HepG2 (cell line): ENCODE results near the gene EBP. TPM values are rescaled to one million over a fixed set of nuclear protein-coding genes. Genes with fewer than 3 reads are reported as not detected.

ENCODE experiments used
- ARHGAP35 ChIP-seq: sonication (generic); formaldehyde crosslinking; IDR thresholded peaks from 2 replicates; pipeline ENCODE4 v1.9.0; 2022; ENCODE audit warnings: mild to moderate bottlenecking, inconsistent platforms, moderate library complexity, missing genetic modification reagents, borderline replicate concordance
- ARID2 ChIP-seq: sonication (generic); formaldehyde crosslinking; IDR thresholded peaks from 2 replicates; pipeline ENCODE4 v1.8.1; 2022; ENCODE audit warnings: mild to moderate bottlenecking, missing genetic modification reagents, borderline replicate concordance
- HDAC1 ChIP-seq: sonication (generic); formaldehyde crosslinking; IDR thresholded peaks from 2 replicates; pipeline ENCODE4 v1.5.1; 2020; ENCODE audit warnings: mild to moderate bottlenecking, missing genetic modification reagents
- HDAC2 ChIP-seq: sonication (generic); formaldehyde crosslinking; IDR thresholded peaks from 2 replicates; pipeline ENCODE4 v1.4.0; 2020; ENCODE audit warnings: missing genetic modification reagents
- HMGXB3 ChIP-seq: sonication (generic); formaldehyde crosslinking; IDR thresholded peaks from 2 replicates; pipeline ENCODE4 v1.4.0; 2020; ENCODE audit warnings: missing genetic modification reagents, borderline replicate concordance
- KAT2B ChIP-seq: fragments of 150-350 bp; IDR thresholded peaks from 2 replicates; pipeline ENCODE4 v1.6.1; 2014; ENCODE audit warnings: low read depth, low read length, borderline replicate concordance
- MLLT10 ChIP-seq: sonication (generic); formaldehyde crosslinking; IDR thresholded peaks from 2 replicates; pipeline ENCODE4 v1.4.0; 2020; ENCODE audit warnings: missing genetic modification reagents
- MXD4 ChIP-seq: IDR thresholded peaks from 2 replicates; pipeline ENCODE4 v1.6.1; 2016; ENCODE audit warnings: mild to moderate bottlenecking, missing biosample characterization, missing genetic modification reagents
- NCOA5 ChIP-seq: sonication (generic); formaldehyde crosslinking; IDR thresholded peaks from 2 replicates; pipeline ENCODE4 v1.4.0; 2020; ENCODE audit warnings: missing genetic modification reagents
- RNF2 ChIP-seq: fragments of 450-650 bp; conservative IDR thresholded peaks from 2 replicates; pipeline ENCODE4 v1.6.1; 2016; ENCODE audit warnings: low read depth
- TEAD3 ChIP-seq: optimal IDR thresholded peaks from 2 replicates; pipeline ENCODE3; 2016; ENCODE audit warnings: borderline replicate concordance
- THAP7 ChIP-seq: sonication (generic); formaldehyde crosslinking; IDR thresholded peaks from 2 replicates; pipeline ENCODE4 v1.8.1; 2023; ENCODE audit warnings: mild to moderate bottlenecking, missing genetic modification reagents
- ZBTB14 ChIP-seq: sonication (generic); formaldehyde crosslinking; IDR thresholded peaks from 2 replicates; pipeline ENCODE4 v1.4.0; 2020; ENCODE audit warnings: missing genetic modification reagents
- ZNF280B ChIP-seq: sonication (generic); formaldehyde crosslinking; IDR thresholded peaks from 2 replicates; pipeline ENCODE4 v1.5.0; 2020; ENCODE audit warnings: missing genetic modification reagents, mild to moderate bottlenecking, borderline replicate concordance
- ZNF292 ChIP-seq: sonication (generic); formaldehyde crosslinking; IDR thresholded peaks from 2 replicates; pipeline ENCODE4 v1.8.1; 2022; ENCODE audit warnings: mild to moderate bottlenecking, low read depth, missing genetic modification reagents, borderline replicate concordance
- ZNF331 ChIP-seq: sonication (generic); formaldehyde crosslinking; IDR thresholded peaks from 2 replicates; pipeline ENCODE4 v1.4.0; 2020; ENCODE audit warnings: missing genetic modification reagents
- ZNF335 ChIP-seq: sonication (generic); formaldehyde crosslinking; IDR thresholded peaks from 2 replicates; pipeline ENCODE4 v1.4.0; 2020; ENCODE audit warnings: missing genetic modification reagents
- ZNF432 ChIP-seq: sonication (generic); formaldehyde crosslinking; IDR thresholded peaks from 2 replicates; pipeline ENCODE4 v1.5.0; 2020; ENCODE audit warnings: missing genetic modification reagents, mild to moderate bottlenecking, borderline replicate concordance
- ZNF552 ChIP-seq: sonication (generic); formaldehyde crosslinking; IDR thresholded peaks from 2 replicates; pipeline ENCODE4 v1.9.0; 2022; ENCODE audit warnings: missing genetic modification reagents, mild to moderate bottlenecking, borderline replicate concordance
- ZNF672 ChIP-seq: sonication (generic); formaldehyde crosslinking; IDR thresholded peaks from 2 replicates; pipeline ENCODE4 v1.8.1; 2022; ENCODE audit warnings: missing genetic modification reagents
- ZNF784 ChIP-seq: sonication (generic); formaldehyde crosslinking; IDR thresholded peaks from 2 replicates; pipeline ENCODE4 v1.5.1; 2020; ENCODE audit warnings: missing genetic modification reagents, mild to moderate bottlenecking, borderline replicate concordance
- polyA plus RNA-seq, 8 experiments: library from polyadenylated mRNA; depleted of rRNA in 3 of 8; stranded (reverse) in 7 of 8; unstranded in 1 of 8; fragments of >200 nt; fragmentation: Illumina TruSeq in 4 of 8; extraction: Trizol in 4 of 8; gene quantifications; 2 replicates each; pipeline versions ENCODE4 v1.2.1 to v1.2.3, GENCODE V29; 2011 to 2016; ENCODE audit warnings: low read depth in 4 of 8, missing spikeins in 1 of 8, mixed read lengths in 1 of 8; ENCODE audit not compliant: insufficient read depth in 1 of 8
- total RNA-seq, 5 experiments: library from RNA; depleted of rRNA; stranded (reverse); fragments of >200 nt; fragmentation: Illumina TruSeq; extraction: Trizol; gene quantifications; 2 replicates each; pipeline ENCODE4 v1.2.3, GENCODE V29; 2016; ENCODE audit warnings: low read depth in 1 of 5

Gene EBP
- total and polyA plus RNA-seq, 2 of the 13 experiments (the other 11 are each of a cell fraction or from before 2014, with no cell fraction given): 106 to 260 TPM

GRCh38 chrX:48475774-48476577 lies 45.6 kb upstream of the EBP start, which contains the start of gene FTSJ1 (continued):
- peak; percentile 62; the same call in 1 of the 2 replicates for TF ChIP-seq HMGXB3 (CRISPR knock-in tag)
- no peak for TF ChIP-seq ZNF335 (CRISPR knock-in tag)
- no peak for TF ChIP-seq KAT2B
- TF ChIP-seq ZBTB14 (CRISPR knock-in tag): no peak
- TF ChIP-seq ZNF331 (CRISPR knock-in tag): no peak; the same call in 1 of the 2 replicates
- no peak for TF ChIP-seq ZNF432 (CRISPR knock-in tag)
- no peak for TF ChIP-seq ARHGAP35 (CRISPR knock-in tag)
- peak; percentile 45 for TF ChIP-seq HDAC2
- no peak for TF ChIP-seq RNF2
- no peak for TF ChIP-seq ZNF672 (CRISPR knock-in tag)
- no peak for TF ChIP-seq ZNF280B (CRISPR knock-in tag)
- peak; percentile 16 for TF ChIP-seq TEAD3
- TF ChIP-seq THAP7 (CRISPR knock-in tag): no peak
- no peak for TF ChIP-seq ZNF552
- no peak for TF ChIP-seq MLLT10 (CRISPR knock-in tag)
- peak; percentile 54; the same call in 1 of the 2 replicates for TF ChIP-seq HDAC1
- no peak for TF ChIP-seq NCOA5
- TF ChIP-seq ARID2 (CRISPR knock-in tag): 0 out of 2 replicates have a peak, but pooled peaks have one; percentile 37
- TF ChIP-seq ZNF784 (CRISPR knock-in tag): no peak
- TF ChIP-seq MXD4 (CRISPR knock-in tag): no peak
- no peak for TF ChIP-seq ZNF292
